GM12872 (cell line): Measurements from ENCODE around the gene TUBGCP2.

ENCODE experiments used
- CTCF ChIP-seq: IDR thresholded peaks from 3 replicates; pipeline ENCODE4 v1.5.1; 2011; ENCODE audit warnings: low read depth, mild to moderate bottlenecking, low read length, moderate library complexity; ENCODE audit not compliant: insufficient read depth

The TUBGCP2 gene

GRCh38 chr10:133255323-133255722 is 53.3 kb downstream of the TUBGCP2 start:
- TF ChIP-seq CTCF = no peak

- no peak for TF ChIP-seq CTCF
These were observed 54.1 kb downstream of the TUBGCP2 start for GRCh38 chr10:133254421-133255120.

- TF ChIP-seq CTCF = no peak
These were observed 55.2 kb downstream of the TUBGCP2 start for GRCh38 chr10:133253361-133253955.

- TF ChIP-seq CTCF = no peak
These were observed 56.5 kb downstream of the TUBGCP2 start for GRCh38 chr10:133252223-133252552.

GRCh38 chr10:133251388-133252222 is 57.1 kb downstream of the TUBGCP2 start:
- no peak for TF ChIP-seq CTCF

- no peak for TF ChIP-seq CTCF
These were observed 58.5 kb downstream of the TUBGCP2 start for GRCh38 chr10:133249975-133250754.
